Measurements from ENCODE around the gene ZNF622. TPM values are rescaled to one million over a fixed set of nuclear protein-coding genes. Genes with fewer than 3 reads are reported as not detected.

The ZNF622 gene
- total and polyA plus RNA-seq, 2 of the 13 experiments (the other 11 are each of a cell fraction or from before 2014, with no cell fraction given), result 12.1 to 44.7 TPM

DNA sequence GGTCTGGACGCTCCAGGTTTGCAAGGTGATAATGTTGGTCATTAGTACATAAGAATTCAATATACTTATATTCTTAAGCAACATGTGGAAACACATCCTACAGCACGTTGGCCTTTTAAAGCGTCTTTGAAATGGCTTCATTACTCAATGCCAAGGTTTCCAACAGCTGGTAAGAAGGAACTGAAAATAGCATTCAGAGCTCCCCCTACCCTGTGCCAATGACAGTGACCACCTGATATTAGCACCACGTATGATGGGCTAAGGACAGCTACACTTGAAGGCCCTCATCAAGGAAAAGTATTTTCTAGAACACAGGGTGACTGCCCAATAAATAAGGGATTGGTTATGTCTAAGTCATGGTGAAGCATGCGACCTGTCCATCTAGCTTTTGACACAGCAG lies 9.9 kb downstream of the ZNF622 start:
- H4K20me1 ChIP-seq (ENCODE audit: insufficient read depth, low read length), result peaks cover 7% of the 10 kb centered on the region
- ATAC-seq (no peak), DNase-seq (ENCODE audit: low spot score) (no peak), FAIRE-seq (no peak)
- peaks cover 24 to 76% of the 10 kb centered on the region in 2 experiments for H3K36me3 ChIP-seq (replicated peaks in 1 of 2; ENCODE audit: control insufficient read depth in 1 of 2, insufficient read depth in 2 of 2, low read length in 2 of 2)
- TF ChIP-seq HDAC1 (CRISPR knock-in tag; IDR thresholded peaks at IDR 0.05), result no peak
- TF ChIP-seq ELF3 (CRISPR knock-in tag; IDR thresholded peaks at IDR 0.05), result no peak
- TF ChIP-seq, protein P1, sequence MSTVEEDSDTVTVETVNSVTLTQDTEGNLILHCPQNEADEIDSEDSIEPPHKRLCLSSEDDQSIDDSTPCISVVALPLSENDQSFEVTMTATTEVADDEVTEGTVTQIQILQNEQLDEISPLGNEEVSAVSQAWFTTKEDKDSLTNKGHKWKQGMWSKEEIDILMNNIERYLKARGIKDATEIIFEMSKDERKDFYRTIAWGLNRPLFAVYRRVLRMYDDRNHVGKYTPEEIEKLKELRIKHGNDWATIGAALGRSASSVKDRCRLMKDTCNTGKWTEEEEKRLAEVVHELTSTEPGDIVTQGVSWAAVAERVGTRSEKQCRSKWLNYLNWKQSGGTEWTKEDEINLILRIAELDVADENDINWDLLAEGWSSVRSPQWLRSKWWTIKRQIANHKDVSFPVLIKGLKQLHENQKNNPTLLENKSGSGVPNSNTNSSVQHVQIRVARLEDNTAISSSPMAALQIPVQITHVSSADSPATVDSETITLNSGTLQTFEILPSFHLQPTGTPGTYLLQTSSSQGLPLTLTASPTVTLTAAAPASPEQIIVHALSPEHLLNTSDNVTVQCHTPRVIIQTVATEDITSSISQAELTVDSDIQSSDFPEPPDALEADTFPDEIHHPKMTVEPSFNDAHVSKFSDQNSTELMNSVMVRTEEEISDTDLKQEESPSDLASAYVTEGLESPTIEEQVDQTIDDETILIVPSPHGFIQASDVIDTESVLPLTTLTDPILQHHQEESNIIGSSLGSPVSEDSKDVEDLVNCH (CRISPR knock-in tag; IDR thresholded peaks at IDR 0.05), result no peak
- TF ChIP-seq ZBTB20 (CRISPR knock-in tag; IDR thresholded peaks at IDR 0.05; ENCODE audit: borderline replicate concordance, low read depth), result no peak
- TF ChIP-seq RARA (CRISPR knock-in tag; IDR thresholded peaks at IDR 0.05), result no peak
- no peak for TF ChIP-seq ZNF552 (CRISPR knock-in tag; IDR thresholded peaks at IDR 0.05; ENCODE audit: borderline replicate concordance)
- no peak for TF ChIP-seq REL (CRISPR knock-in tag; conservative IDR thresholded peaks at IDR 0.05)
- TF ChIP-seq, protein P2, sequence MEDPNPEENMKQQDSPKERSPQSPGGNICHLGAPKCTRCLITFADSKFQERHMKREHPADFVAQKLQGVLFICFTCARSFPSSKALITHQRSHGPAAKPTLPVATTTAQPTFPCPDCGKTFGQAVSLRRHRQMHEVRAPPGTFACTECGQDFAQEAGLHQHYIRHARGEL (CRISPR knock-in tag; IDR thresholded peaks at IDR 0.05), result no peak
- no peak for TF ChIP-seq GFI1 (CRISPR knock-in tag; IDR thresholded peaks at IDR 0.05; ENCODE audit: borderline replicate concordance)
- TF ChIP-seq CBFB (CRISPR knock-in tag; IDR thresholded peaks at IDR 0.05), result no peak
- no peak for TF ChIP-seq GTF2F1 (IDR thresholded peaks at IDR 0.05; ENCODE audit: low read length)
- H3K27me3 ChIP-seq (ENCODE audit: control insufficient read depth in 1 of 2, insufficient read depth in 2 of 2, low read length in 2 of 2), result no peaks in the 10 kb centered on the region
- no peak overlapping the region for H3K9ac ChIP-seq (ENCODE audit: insufficient read depth, low read depth, low read length)
- H3K79me2 ChIP-seq (ENCODE audit: insufficient read depth, low read length), result peaks cover 12% of the 10 kb centered on the region
- intact Hi-C loops (cut with micrococcal nuclease; ENCODE audit: unreplicated experiment), result loop anchor here (1.0 kb wide), 2 partner anchors 10 to 295 kb away; partner anchors contain the start of gene ZNF622
- POLR2A ChIA-PET, result interaction anchor here (1.2 kb wide), 1 partner anchor 11 kb away, joined by 4 read pairs; no protein-coding TSS in a partner anchor
- H2AFZ ChIP-seq (ENCODE audit: low read length), result no peak overlapping the region
- CTCF ChIA-PET (ENCODE audit: low intra/inter-chr PET ratio, low total read pairs), result interaction anchor here (2.0 kb wide), 1 partner anchor 295 kb away, joined by 13 read pairs; no protein-coding TSS in a partner anchor
- H3K27ac ChIP-seq (ENCODE audit: extremely low read length, insufficient read depth, low read length), result no peak overlapping the region
- no peak overlapping the region for H3K4me3 ChIP-seq (replicated peaks in 1 of 3; ENCODE audit: insufficient read depth in 1 of 3, low read depth in 2 of 3, low read length in 3 of 3)
- H3K9me3 ChIP-seq (ENCODE audit: low read length), result no peaks in the 10 kb centered on the region
- H3K4me2 ChIP-seq (ENCODE audit: low read depth, low read length), result no peak overlapping the region
- 93% methylated on average over 5 of the region's 5 CpGs for WGBS (ENCODE audit: low lambda C conversion rate)
- no TSS peak for BruUV-seq (replicated peaks)
- in situ Hi-C loops (cut with HindIII; ENCODE audit: extremely low pct_ligation_motif_present, low pct_unique_long_range_greater_than_20kb), result loop anchor here (5.0 kb wide), 1 partner anchor 293 kb away; no protein-coding TSS in a partner anchor
- H3K4me1 ChIP-seq (ENCODE audit: insufficient read depth, low read length), result no peaks in the 10 kb centered on the region

All from HepG2 (cell line).